H9 (cell line): ENCODE data around the gene TADA2B. TPM values are rescaled to one million over a fixed set of nuclear protein-coding genes. Genes with fewer than 3 reads are reported as not detected.

Experiments used
- DNase-seq: peaks from one replicate; pipeline ENCODE4 v3.0.0-alpha.2; 2017
- H2AFZ ChIP-seq: one replicate; pipeline ENCODE4 v1.6.1; 2013; ENCODE audit warnings: mild to moderate bottlenecking, low read length, control low read depth, moderate library complexity
- H2AK5ac ChIP-seq: 2 replicates; pipeline ENCODE4 v1.6.1; 2013; ENCODE audit warnings: low read length, control low read depth, mixed read lengths; ENCODE audit not compliant: insufficient read length
- H2BK120ac ChIP-seq: one replicate; pipeline ENCODE4 v1.6.1; 2013; ENCODE audit warnings: low read depth, mild to moderate bottlenecking, low read length, control low read depth, inconsistent platforms; ENCODE audit not compliant: poor library complexity, severe bottlenecking
- H2BK12ac ChIP-seq: 2 replicates; pipeline ENCODE4 v1.6.1; 2013; ENCODE audit warnings: low read length, control low read depth, mixed read lengths, low read depth; ENCODE audit not compliant: insufficient read length
- H2BK15ac ChIP-seq: 2 replicates; pipeline ENCODE4 v1.6.1; 2013; ENCODE audit warnings: low read depth, low read length, control low read depth
- H2BK20ac ChIP-seq: one replicate; pipeline ENCODE4 v1.6.1; 2013; ENCODE audit warnings: low read depth, mild to moderate bottlenecking, low read length, control low read depth, inconsistent platforms; ENCODE audit not compliant: poor library complexity, severe bottlenecking
- H2BK5ac ChIP-seq: 2 replicates; pipeline ENCODE4 v1.6.1; 2013; ENCODE audit warnings: low read length, control low read depth, mixed read lengths; ENCODE audit not compliant: insufficient read length
- H3K14ac ChIP-seq: 2 replicates; pipeline ENCODE4 v1.6.1; 2013; ENCODE audit warnings: low read length, control low read depth; ENCODE audit not compliant: insufficient read depth
- H3K18ac ChIP-seq: 2 replicates; pipeline ENCODE4 v1.6.1; 2013; ENCODE audit warnings: low read depth, mild to moderate bottlenecking, mixed read lengths, low read length, control low read depth; ENCODE audit not compliant: insufficient read length
- H3K23ac ChIP-seq: 2 replicates; pipeline ENCODE4 v1.6.1; 2013; ENCODE audit warnings: low read length, control low read depth, mixed read lengths, low read depth; ENCODE audit not compliant: insufficient read length
- H3K23me2 ChIP-seq: 2 replicates; pipeline ENCODE4 v1.6.1; 2013; ENCODE audit warnings: low read depth, mild to moderate bottlenecking, mixed read lengths, low read length, control low read depth; ENCODE audit not compliant: insufficient read length, poor library complexity, severe bottlenecking
- H3K27ac ChIP-seq: 2 replicates; pipeline ENCODE4 v1.5.1; 2013; ENCODE audit warnings: low read length, control low read depth, mixed read lengths, low read depth; ENCODE audit not compliant: insufficient read length
- H3K27me3 ChIP-seq: 2 replicates; pipeline ENCODE4 v1.6.1; 2013; ENCODE audit warnings: low read length, control low read depth, inconsistent platforms; ENCODE audit not compliant: insufficient read depth
- H3K4ac ChIP-seq: 2 replicates; pipeline ENCODE4 v1.6.1; 2013; ENCODE audit warnings: low read depth, mild to moderate bottlenecking, control low read depth, inconsistent platforms, low read length, moderate library complexity
- H3K4me1 ChIP-seq: 2 replicates; pipeline ENCODE4 v1.6.1; 2013; ENCODE audit warnings: low read length, control low read depth, inconsistent platforms; ENCODE audit not compliant: insufficient read depth
- H3K4me2 ChIP-seq: 2 replicates; pipeline ENCODE4 v1.6.1; 2013; ENCODE audit warnings: low read length, control low read depth, mixed read lengths; ENCODE audit not compliant: insufficient read length, insufficient read depth
- H3K56ac ChIP-seq: 2 replicates; pipeline ENCODE4 v1.6.1; 2013; ENCODE audit warnings: low read depth, mild to moderate bottlenecking, mixed read lengths, low read length, control low read depth; ENCODE audit not compliant: insufficient read length
- H3K79me1 ChIP-seq: 2 replicates; pipeline ENCODE4 v1.6.1; 2013; ENCODE audit warnings: low read depth, mild to moderate bottlenecking, moderate library complexity, low read length, control low read depth, inconsistent platforms; ENCODE audit not compliant: insufficient read depth, poor library complexity, severe bottlenecking
- H3K79me2 ChIP-seq: 2 replicates; pipeline ENCODE4 v1.6.1; 2013; ENCODE audit warnings: low read length, control low read depth, inconsistent platforms; ENCODE audit not compliant: insufficient read depth
- H3K9ac ChIP-seq: 2 replicates; pipeline ENCODE4 v1.6.1; 2013; ENCODE audit warnings: low read length, control low read depth, mixed read lengths; ENCODE audit not compliant: insufficient read length; ENCODE audit errors: extremely low read depth
- H3K9me3 ChIP-seq: one replicate; pipeline ENCODE4 v1.6.1; 2013; ENCODE audit warnings: low read depth, low read length, inconsistent platforms; ENCODE audit not compliant: control insufficient read depth
- H3T11ph ChIP-seq: one replicate; pipeline ENCODE4 v1.6.1; 2013; ENCODE audit warnings: mild to moderate bottlenecking, low read length, control low read depth, inconsistent platforms
- H4K20me1 ChIP-seq: one replicate; pipeline ENCODE4 v1.6.1; 2013; ENCODE audit not compliant: control insufficient read depth, insufficient read length, insufficient read depth
- H4K5ac ChIP-seq: 2 replicates; pipeline ENCODE4 v1.6.1; 2013; ENCODE audit warnings: low read depth, mild to moderate bottlenecking, mixed read lengths, low read length, control low read depth; ENCODE audit not compliant: insufficient read length
- H4K8ac ChIP-seq: replicated peaks from 2 replicates; pipeline ENCODE4 v1.6.1; 2013; ENCODE audit warnings: low read length, control low read depth, mixed read lengths, low read depth; ENCODE audit not compliant: insufficient read length
- H4K91ac ChIP-seq: 2 replicates; pipeline ENCODE4 v1.6.1; 2013; ENCODE audit warnings: low read depth, mild to moderate bottlenecking, moderate library complexity, mixed read lengths, low read length, control low read depth; ENCODE audit not compliant: insufficient read length
- H3K27ac Mint-ChIP-seq, 3 experiments: 2 replicates in 2 of 3; 3 replicates in 1 of 3; pipeline ENCODE4 v1.8.0; 2020 to 2021; ENCODE audit warnings: mixed read lengths in 3 of 3, mild to moderate bottlenecking in 1 of 3, moderate library complexity in 1 of 3
- H3K27me3 Mint-ChIP-seq: 2 replicates; pipeline ENCODE4 v1.8.0; 2021; ENCODE audit warnings: low read depth, mild to moderate bottlenecking, moderate library complexity, mixed read lengths
- H3K36me3 Mint-ChIP-seq, 3 experiments: 2 replicates in 2 of 3; 3 replicates in 1 of 3; pipeline ENCODE4 v1.8.0; 2020 to 2021; ENCODE audit warnings: low read depth in 3 of 3, mixed read lengths in 3 of 3; ENCODE audit not compliant: insufficient read depth in 1 of 3
- H3K4me1 Mint-ChIP-seq, 2 experiments: 2 replicates each; pipeline ENCODE4 v1.8.0; 2020; ENCODE audit warnings: mixed read lengths in 2 of 2
- H3K4me3 Mint-ChIP-seq, 2 experiments: 2 replicates in 1 of 2; 3 replicates in 1 of 2; pipeline ENCODE4 v1.8.0; 2020 to 2021; ENCODE audit warnings: mild to moderate bottlenecking in 2 of 2, mixed read lengths in 2 of 2, moderate library complexity in 1 of 2
- H3K9me3 Mint-ChIP-seq, 2 experiments: 2 replicates in 1 of 2; 3 replicates in 1 of 2; pipeline ENCODE4 v1.8.0; 2020; ENCODE audit warnings: mild to moderate bottlenecking in 2 of 2, mixed read lengths in 2 of 2, moderate library complexity in 1 of 2
- CTCF ChIP-seq: fragments of 200-600 bp; sonication (generic); conservative IDR thresholded peaks from 3 replicates; pipeline ENCODE4 v1.8.0; 2021; ENCODE audit warnings: antibody characterized with exemption, mild to moderate bottlenecking
- WGBS: extraction: QIAGEN DNeasy Blood & Tissue Kit; methylation state at CpG from one replicate; pipeline ENCODE4 v1.1.7; 2013; ENCODE audit warnings: missing lambda C conversion rate, low lambda C conversion rate, mixed read lengths; ENCODE audit not compliant: insufficient read length; ENCODE audit errors: extremely low coverage; 5-methylcytosine and 5-hydroxymethylcytosine counted together
- total RNA-seq: library from RNA; stranded (reverse); gene quantifications from 2 replicates; pipeline ENCODE4 v1.2.1, GENCODE V29; 2021

TADA2B gene
- total RNA-seq, 1 experiment from 2014 or later, result 14.0 TPM

DNA sequence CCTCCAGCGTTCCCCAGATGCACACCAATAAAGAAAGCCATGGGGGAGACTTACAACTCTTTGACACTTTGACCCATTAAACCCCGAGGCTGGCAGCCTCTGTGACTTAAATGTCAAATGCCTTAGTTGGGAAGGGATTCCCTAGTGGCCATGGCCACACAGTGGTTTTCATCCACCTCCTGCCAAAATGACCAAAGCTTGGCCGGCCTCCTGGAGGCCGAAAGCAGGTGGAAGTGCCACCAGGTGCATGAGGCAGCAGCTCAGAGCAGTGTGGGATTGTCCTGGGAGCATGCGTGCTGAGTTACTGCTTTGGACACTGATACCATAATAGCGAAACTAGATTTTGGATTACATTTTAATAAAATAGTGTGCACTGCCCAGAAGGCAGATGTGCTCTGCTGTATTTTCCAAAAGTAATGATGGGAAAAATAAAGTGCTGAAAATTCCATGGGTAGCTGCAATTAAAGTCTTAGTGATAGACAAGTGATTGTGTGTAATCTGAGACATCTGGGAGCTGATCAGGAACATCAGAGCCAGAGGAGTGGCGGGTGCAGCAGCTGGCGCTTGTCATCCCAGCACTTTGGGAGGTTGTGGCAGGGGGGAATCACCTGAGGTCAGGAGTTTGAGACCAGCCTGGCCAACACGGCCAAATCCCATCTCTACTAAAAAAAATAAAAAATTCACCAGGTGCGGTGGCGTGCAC, 39.8 kb upstream of the TADA2B start:
- TF ChIP-seq CTCF, result peak; percentile 9; the same call in 1 of the 3 replicates
- Histone ChIP-seq H3K56ac (no peak overlapping the region), H2BK12ac (no peak overlapping the region), H3K4me1 (peaks cover 4% of the 10 kb centered on the region), H2BK120ac (no peak overlapping the region), H3K27me3 (no peaks in the 10 kb centered on the region), H2BK20ac (no peak overlapping the region), H2AK5ac (no peak overlapping the region), H4K91ac (no peak overlapping the region), H2AFZ (no peak overlapping the region), H3T11ph (no peak overlapping the region), H4K8ac (no peak overlapping the region), H2BK5ac (no peak overlapping the region), H3K9ac (no peak overlapping the region), H3K23me2 (no peaks in the 10 kb centered on the region), H3K4ac (no peak overlapping the region), H3K14ac (no peak overlapping the region), H4K20me1 (no peaks in the 10 kb centered on the region), H3K23ac (no peak overlapping the region), H3K18ac (no peak overlapping the region), H4K5ac (no peak overlapping the region), H2BK15ac (no peak overlapping the region), H3K27ac (no peak overlapping the region), H3K79me1 (no peaks in the 10 kb centered on the region), H3K79me2 (no peaks in the 10 kb centered on the region), H3K9me3 (no peaks in the 10 kb centered on the region), H3K4me2 (no peak overlapping the region)
- no CpG with 5 or more reads among the region's 11 CpGs for WGBS
- no peaks in the 10 kb centered on the region for H3K27me3 Mint-ChIP-seq
- H3K36me3 Mint-ChIP-seq, result peaks cover 34 to 84% (median 66%) of the 10 kb centered on the region in 3 experiments; a peak in 6 of 7 replicates
- no peak overlapping the region for H3K27ac Mint-ChIP-seq
- no peak overlapping the region for H3K4me3 Mint-ChIP-seq
- no peak for DNase-seq
- H3K4me1 Mint-ChIP-seq, result peaks cover 21 to 32% of the 10 kb centered on the region in 2 experiments
- no peaks in the 10 kb centered on the region for H3K9me3 Mint-ChIP-seq
